Suppressor macrophage (primary cell): ENCODE measurements around the gene RPN2.

Source experiments
- DNase-seq, 4 experiments: peaks; one replicate each; pipeline ENCODE4 v3.0.0-alpha.2; 2020 to 2022

RPN2 gene

DNA sequence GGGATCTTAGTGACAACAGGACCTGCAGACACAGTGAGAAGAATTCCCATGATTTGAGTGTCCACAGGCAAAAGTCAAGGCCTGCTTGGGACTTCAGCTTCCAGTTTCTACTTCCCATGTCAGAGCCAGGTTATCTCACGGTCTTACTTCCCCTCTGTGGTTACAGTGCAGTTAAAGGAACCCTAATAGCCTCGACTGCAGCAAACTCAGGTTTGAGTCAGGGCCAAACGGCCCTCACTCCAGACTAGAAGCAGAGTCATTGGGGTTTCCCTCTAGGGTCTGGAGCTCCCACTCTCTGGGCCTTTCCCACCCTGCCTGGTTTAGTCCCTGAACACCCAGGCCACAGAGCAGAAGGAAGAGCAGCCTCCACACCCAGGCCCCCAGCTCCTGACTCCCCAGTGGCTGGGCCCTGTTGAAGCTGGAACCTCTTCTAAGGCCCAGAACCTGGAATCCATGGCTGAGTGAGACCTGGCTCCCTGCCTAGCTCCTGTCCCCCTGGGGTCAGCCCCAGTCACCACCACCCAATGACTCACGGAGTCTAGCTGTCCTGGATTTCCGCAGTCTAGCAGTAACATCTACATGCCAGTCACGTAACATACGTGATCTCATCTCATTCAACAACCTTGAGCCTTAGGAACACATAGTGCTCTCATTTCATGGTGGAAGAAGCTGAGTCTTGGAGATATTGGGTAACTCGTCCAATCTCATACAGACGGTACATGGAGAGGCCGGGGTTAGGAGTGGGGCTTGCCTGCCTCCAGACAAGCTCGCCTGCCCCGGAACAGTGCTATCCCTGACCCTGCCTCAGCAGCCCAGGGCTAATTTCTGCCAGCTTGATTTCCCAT lies 91.7 kb downstream of the RPN2 start:
- DNase-seq: peak; percentile 89 to 98 (median 94)

- no peak for DNase-seq
These were observed 92.3 kb downstream of the RPN2 start for GRCh38 chr20:37271421-37271768.

- DNase-seq: peak in 2 of 4 experiments; percentile 26 to 36
These were observed 94.9 kb downstream of the RPN2 start for GRCh38 chr20:37273988-37274387.

DNA sequence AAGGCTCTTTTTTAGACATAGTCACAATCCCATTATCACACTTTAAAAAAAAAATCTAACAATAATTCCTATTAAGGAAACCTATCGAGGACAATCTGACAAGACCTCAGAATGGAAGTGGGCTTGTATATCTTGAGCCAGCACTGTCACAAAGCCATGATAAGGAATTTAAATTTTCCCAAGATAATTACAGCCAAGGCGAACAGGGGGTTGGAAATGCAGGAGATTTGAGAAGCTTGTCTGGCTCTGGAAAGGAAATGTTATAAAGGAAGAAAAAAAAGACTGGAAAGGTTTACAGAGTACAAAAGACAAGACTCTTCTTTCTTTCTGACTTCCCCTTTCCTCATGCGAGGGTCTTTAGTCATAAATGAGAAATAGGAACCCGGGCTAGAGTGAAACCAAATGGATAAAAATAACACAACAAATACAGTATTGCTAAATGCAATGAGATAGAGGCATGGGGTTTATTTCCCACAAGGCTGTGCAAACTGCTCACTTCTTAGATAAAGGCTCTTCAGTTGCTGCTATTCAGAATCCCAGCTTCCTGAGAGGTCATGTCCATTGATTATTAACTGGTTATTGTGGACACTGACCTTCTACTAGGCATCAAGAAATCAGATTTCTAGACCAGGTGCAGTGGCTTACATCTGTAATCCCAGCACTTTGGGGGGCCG lies 95.9 kb downstream of the RPN2 start:
- DNase-seq: peak; percentile 69 to 93 (median 83)

GRCh38 chr20:37276494-37277252 lies 97.5 kb downstream of the RPN2 start:
- peak; percentile 62 to 79 (median 78) for DNase-seq

GRCh38 chr20:37277253-37277593 lies 98.1 kb downstream of the RPN2 start:
- DNase-seq: no peak

GRCh38 chr20:37278966-37279590 lies 99.9 kb downstream of the RPN2 start:
- DNase-seq: no peak

DNA sequence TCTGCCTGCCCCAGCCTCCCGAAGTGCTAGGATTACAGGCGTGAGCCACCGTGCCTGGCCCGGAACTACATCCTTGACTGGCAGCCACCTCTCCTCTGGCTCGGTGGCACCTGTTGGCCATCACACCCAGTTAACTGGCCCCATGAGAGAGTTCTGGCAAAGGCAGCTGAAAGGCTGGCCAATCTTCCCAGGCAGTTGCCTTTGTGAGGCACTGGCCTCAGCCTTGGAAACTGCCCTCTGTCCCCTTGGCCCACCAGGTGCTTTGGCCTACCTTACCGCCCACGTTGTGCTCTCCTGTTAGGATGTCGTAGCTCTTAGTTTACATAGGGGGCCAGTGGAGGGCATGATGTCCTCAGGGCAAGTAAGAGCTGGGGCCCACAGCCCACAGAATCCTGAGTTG lies 100.7 kb downstream of the RPN2 start:
- DNase-seq: no peak

DNA sequence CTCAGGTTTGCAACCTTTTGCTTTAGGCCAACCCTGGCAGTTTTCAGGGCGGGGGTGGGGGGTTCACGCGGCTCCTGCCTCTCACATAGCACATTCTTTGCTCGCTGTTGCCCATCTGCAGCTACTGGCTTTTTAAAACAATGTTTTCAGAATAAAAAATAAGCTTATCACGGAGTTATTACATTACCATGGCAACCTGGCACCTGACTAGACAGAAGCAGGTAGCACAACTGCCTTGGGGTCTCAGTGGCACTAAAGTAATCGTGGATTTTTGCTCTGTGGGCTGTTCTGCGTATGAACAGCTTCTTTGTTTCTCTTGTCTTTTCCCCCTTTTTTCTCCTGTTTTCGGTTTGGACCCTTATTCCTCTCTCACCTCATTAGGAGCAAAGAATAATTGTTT lies 101.3 kb downstream of the RPN2 start:
- no peak for DNase-seq

GRCh38 chr20:37282556-37282955 lies 103.4 kb downstream of the RPN2 start:
- peak in 2 of 4 experiments; percentile 14 to 18 for DNase-seq

- DNase-seq: no peak
These were observed 104.5 kb downstream of the RPN2 start for GRCh38 chr20:37283530-37284195.

GRCh38 chr20:37284691-37285161 lies 105.6 kb downstream of the RPN2 start:
- DNase-seq: peak in 2 of 4 experiments; percentile 19 to 39

DNA sequence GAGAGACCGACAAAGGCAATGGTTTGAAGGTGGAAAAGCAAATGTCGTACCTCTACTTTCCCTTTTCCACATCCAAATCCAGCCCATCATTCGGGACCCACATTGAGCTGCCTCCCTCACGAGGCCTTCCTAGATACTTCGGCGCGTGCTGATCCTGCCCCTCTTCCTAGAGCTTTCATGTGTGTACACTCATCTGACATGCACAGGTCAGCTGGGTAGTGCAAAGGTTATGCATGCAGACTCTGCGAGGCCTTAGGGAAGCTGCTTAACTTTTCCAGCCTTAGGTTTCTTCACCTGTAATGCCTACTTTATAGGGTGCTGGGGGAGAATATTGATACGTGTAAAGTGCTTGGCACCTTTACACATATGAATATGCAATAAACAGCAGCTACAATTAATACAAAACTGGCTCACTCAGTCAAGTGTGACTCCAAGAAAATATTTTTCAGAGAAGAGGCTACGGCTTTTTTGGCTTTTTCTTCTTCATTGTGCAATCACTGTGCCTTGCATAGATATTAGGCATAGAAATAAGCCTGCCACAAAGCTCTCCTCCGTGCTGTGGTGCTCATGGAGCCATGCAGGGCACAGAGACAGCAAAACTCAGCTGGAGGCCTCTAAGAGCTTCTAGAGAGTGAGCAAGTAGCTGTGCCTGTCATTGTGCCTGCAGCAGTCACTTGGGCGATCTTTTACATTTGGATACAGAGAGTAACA lies 106.7 kb downstream of the RPN2 start:
- no peak for DNase-seq

- DNase-seq: peak; percentile 72 to 94 (median 81)
These were observed 109.0 kb downstream of the RPN2 start for GRCh38 chr20:37288091-37288490.

- DNase-seq: no peak
These were observed 111.2 kb downstream of the RPN2 start for GRCh38 chr20:37290158-37290810.
